GM19240 (cell line): ENCODE data around the gene COL15A1.

ENCODE experiments used
- DNase-seq: peaks from one replicate; pipeline ENCODE4 v3.0.0; 2011; ENCODE audit warnings: low spot score; ENCODE audit not compliant: insufficient read length

The COL15A1 gene

GRCh38 chr9:99031319-99031718 lies 87.6 kb downstream of the COL15A1 start:
- DNase-seq: no peak

- DNase-seq: no peak
These were observed 88.3 kb downstream of the COL15A1 start for GRCh38 chr9:99031994-99032393.

GRCh38 chr9:99034149-99034548 lies 90.4 kb downstream of the COL15A1 start:
- no peak for DNase-seq

DNA sequence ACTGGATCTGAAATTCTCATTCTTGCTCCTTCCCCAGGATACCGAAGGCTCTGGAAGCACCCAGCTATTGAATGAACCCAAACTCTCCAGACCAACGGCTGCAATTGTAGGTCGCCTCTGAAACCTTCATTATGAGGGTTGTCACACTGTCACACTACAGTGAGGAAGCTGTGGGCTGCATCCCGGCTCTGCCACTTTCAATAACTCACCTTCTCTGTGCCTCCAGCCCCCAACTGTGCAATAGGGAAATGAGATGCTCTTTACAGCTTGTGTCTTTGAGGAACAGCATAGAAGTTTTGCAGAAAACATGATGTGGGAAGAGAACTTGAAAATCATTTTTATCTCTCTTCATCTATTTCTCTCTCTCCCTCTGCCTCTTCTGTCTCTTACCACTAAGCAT lies 91.6 kb downstream of the COL15A1 start:
- no peak for DNase-seq

DNA sequence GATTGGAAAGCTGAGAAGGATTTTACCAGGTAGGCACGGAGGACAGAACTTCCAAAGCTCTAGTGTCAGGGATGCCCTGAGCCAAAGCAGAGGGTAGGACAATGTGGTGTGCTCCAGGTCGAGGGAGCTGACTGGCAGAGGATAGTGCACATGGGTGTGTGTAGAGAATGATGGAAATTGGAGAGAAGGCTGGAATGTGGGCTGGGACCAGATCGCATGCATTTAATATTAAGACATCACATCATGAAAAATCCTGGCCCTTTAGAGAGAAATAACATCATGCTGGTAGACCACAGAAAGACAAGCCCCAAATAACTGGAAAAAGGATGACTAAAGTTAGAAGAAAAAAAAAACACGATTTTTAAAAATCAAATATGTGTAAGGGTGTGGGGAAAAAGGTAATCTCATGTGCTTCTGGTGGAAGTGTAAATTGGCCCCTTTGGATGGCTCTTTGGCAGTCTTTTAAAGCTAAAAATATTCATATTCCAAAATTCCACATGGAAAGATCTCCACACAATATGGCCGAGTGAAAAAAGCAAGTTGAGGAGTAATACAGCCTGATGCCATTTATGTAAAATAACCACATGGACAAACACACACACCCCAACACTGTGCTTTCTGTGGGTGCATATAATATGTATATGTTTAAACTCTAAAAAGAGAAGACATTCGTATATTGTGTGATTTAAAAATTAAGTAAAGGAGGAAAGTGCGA lies 94.2 kb downstream of the COL15A1 start:
- DNase-seq: no peak

DNA sequence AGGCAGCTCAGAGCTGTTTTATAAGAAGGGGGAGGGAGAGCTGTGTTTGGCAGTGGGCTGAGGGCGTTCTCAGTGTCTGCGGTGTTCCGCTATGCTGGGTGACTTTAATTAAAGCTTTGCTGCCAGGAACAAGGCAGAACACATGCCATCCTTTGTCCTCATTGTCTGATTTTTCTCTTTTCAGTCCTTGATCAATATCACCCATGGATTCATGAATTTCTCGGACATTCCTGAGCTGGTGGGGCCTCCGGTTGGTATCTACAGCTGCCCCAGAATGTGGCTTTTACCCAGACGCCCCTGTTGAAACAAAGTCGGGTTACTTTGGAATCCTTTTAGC lies 94.7 kb downstream of the COL15A1 start:
- no peak for DNase-seq

DNA sequence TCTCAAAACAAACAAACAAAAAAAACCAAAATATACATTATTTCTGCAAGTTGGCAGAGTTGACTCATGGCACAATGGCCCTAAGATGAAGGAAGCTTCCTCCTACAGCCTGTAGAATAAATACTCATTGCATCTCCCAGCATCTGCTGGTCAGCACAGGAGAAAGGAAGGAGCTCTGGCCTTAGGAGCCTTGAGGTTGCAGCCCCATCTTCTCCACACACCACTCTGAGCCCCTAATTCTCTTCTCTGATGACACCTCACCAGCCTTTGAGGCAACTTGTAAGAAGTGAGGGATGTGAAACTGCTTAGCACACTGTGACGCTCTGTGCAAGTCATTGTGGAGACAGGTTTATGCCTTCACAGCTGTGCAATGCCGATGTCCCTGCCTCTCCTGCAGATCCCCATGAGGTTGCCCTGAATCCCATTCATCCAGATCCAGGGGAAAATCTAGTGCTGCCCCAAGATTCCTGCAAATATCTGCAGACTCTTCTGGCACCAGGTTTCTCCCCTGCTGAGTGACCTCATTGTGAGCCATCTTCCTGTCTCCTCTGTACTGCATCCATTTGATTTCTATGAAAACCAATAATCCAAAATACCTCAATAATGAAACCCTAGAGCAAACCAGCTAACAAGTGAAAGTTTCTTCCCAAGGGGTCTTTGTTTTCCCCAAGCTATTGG lies 95.9 kb downstream of the COL15A1 start:
- DNase-seq: no peak

GRCh38 chr9:99040251-99040900 lies 96.7 kb downstream of the COL15A1 start:
- no peak for DNase-seq

- no peak for DNase-seq
These were observed 97.3 kb downstream of the COL15A1 start for GRCh38 chr9:99040911-99041582.

- no peak for DNase-seq
These were observed 97.9 kb downstream of the COL15A1 start for GRCh38 chr9:99041618-99042017.

DNA sequence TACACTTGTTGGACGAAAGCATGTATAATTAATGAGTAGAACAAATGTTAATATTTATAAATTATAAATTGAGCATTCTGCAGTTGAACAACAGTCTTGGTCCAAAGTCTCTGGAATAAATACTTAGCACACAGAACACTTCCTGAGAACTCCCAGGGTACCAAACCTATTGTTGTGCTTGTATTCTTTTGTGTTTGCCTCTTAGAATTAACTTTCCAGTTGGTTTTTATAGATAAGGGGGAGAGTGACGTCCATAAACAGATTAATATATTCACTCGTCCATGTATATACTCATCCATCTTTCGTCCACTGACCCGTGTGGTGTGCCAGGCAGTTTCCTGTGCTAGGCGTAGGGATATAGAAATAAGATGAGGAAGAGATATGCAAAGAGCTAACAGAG lies 98.9 kb downstream of the COL15A1 start:
- DNase-seq: no peak

DNA sequence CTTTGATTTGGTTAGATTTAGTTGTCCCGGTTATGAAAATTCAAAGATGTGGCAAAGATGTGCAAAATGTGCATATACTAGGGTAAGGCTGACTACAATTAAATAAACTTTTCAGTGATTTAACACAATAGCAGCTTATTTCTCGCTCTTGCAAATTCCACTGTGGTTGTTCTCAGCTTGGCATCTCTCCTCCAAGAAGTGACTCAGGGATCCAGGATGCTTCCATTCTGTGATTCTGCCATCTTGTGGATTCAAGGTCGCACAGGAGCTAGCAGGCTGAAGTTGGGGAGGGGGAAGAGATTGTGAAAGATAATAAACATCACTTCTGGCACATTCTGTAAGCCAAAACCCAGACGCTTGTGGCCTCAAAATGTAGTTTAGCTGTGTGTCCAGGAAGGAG lies 101.1 kb downstream of the COL15A1 start:
- no peak for DNase-seq

- DNase-seq: no peak
These were observed 102.4 kb downstream of the COL15A1 start for GRCh38 chr9:99046068-99046467.

- no peak for DNase-seq
These were observed 102.9 kb downstream of the COL15A1 start for GRCh38 chr9:99046542-99047071.

DNA sequence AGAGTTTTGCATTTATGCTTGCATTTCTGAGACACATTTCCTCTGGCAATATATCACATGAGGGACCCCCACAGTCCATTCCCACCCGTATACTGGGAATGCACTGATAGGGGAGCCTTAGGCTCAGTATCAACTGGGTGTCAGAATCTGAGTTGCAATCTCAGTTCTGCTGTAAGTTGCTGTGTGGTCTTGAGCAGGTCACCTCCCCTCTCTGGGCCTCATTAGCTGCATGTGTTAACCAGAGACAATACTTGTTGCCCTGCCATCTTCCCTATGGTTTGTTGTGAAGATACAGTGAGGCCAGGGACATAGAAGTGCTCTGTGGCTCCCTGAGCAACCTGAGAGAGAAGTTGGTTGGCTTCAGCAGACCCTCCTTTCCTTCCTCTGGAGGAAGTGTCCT lies 105.5 kb downstream of the COL15A1 start:
- no peak for DNase-seq

GRCh38 chr9:99049641-99050040 lies 105.9 kb downstream of the COL15A1 start:
- DNase-seq: no peak

GRCh38 chr9:99050292-99050911 lies 106.7 kb downstream of the COL15A1 start:
- no peak for DNase-seq

- DNase-seq: no peak
These were observed 107.2 kb downstream of the COL15A1 start for GRCh38 chr9:99050924-99051323.

- no peak for DNase-seq
These were observed 107.7 kb downstream of the COL15A1 start for GRCh38 chr9:99051406-99051805.

DNA sequence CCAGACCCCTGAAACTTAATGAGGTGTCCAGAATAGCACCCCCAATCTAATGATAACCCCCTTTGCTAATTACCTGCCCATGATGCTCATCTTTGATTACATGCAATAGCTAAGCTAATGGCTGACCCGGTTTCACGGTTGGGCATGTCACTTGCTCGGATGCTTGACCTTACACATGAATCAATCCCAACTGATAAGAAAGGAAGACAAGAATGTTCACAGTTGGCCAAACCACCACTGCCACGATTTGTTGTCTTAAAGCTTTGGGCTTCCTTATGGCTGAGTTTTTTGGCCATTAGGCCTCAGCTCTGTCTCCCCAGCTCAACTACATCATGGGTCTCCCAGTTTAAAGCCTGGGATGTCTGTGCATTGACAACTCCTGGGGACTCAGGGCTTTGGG lies 108.1 kb downstream of the COL15A1 start:
- no peak for DNase-seq
